NCI-H1105 treated with DMSO at 0.1 percent for 48 hours (cell line): ENCODE measurements around the gene MT1G.
"Not testable (repeated sequence)": the region's sequence is repeated elsewhere in the genome, so short reads cannot be mapped to it uniquely, and the experiment has no call there.

Experiments used
- DNase-seq: peaks from one replicate; lab custom pipeline; 2025; lab: John Stamatoyannopoulos, UW

MT1G gene

GRCh38 chr16:56665286-56666261, 2.3 kb downstream of the MT1G start:
- not testable (repeated sequence) for DNase-seq

GRCh38 chr16:56664506-56664905, 3.4 kb downstream of the MT1G start:
- no peak for DNase-seq

GRCh38 chr16:56662357-56663354, 5.2 kb downstream of the MT1G start:
- no peak for DNase-seq

- no peak for DNase-seq
Measured at GRCh38 chr16:56658327-56658875, 9.5 kb downstream of the MT1G start.

DNA sequence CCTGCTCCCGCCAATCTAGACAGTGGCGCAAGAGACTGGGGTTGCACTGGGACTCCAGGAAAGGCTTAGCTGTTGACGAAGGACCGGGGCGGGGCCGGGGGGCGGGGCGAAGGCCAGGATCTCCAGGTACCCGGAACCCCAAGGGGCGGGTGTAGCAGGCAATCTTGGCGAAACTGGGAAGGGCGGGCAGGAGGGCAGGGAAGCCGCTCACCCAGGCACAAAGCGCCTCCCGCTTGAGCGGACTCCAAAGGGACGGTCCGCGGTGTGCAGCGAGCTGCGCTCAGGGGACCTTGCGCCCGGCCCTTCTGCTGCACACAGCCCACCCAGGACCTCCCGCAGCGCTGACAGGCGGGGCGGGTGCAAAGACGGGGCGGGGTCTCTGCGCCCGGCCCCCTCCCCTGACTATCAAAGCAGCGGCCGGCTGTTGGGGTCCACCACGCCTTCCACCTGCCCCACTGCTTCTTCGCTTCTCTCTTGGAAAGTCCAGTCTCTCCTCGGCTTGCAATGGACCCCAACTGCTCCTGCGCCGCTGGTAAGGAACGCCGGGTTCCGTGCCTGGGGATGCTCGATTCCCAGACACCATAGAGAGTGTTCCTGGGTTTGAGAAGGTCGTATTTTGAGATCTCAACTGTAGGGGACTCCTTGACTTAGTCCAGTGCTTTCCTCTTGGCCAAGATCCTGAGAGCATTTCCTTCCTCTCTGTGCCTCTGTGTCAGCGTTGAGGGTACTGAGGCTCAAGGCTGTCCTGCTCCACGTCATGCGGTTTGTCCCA, 10.1 kb downstream of the MT1G start, which contains the start of gene MT1F:
Gene MT1F (plus strand): TSS at position 405 of the 772 bp plus-strand sequence. CDS start 100 bp downstream, at position 505.
- peak; percentile 43 for DNase-seq

DNA sequence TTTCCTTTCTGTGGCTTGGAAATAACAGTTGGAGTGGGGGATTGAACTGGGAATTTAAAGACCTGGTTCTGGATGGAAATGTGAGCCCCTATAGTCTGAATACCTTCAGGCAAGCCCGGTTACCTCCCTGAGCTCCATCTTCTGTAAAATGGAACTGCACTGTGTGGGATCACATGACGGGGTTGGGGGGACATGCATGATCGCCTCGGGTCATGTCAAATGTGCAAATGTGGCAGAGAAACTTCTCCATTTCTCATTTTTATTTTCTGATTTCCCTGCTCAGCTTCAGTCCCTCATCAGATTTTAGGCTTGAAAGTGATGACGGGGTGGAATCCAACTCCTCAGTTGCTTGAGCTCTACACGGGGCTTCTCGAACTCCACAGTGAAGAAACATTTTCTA, 14.6 kb downstream of the MT1G start:
- DNase-seq = no peak

GRCh38 chr16:56652600-56652999, 15.3 kb downstream of the MT1G start:
- DNase-seq = no peak

- DNase-seq = no peak
Measured at GRCh38 chr16:56651586-56651985, 16.3 kb downstream of the MT1G start, which contains the start of gene MT1B. Gene MT1B (plus strand): TSS chr16:56651886. CDS start chr16:56651954, 68 bp downstream.

GRCh38 chr16:56649820-56650219, 18.0 kb downstream of the MT1G start:
- no peak for DNase-seq

DNA sequence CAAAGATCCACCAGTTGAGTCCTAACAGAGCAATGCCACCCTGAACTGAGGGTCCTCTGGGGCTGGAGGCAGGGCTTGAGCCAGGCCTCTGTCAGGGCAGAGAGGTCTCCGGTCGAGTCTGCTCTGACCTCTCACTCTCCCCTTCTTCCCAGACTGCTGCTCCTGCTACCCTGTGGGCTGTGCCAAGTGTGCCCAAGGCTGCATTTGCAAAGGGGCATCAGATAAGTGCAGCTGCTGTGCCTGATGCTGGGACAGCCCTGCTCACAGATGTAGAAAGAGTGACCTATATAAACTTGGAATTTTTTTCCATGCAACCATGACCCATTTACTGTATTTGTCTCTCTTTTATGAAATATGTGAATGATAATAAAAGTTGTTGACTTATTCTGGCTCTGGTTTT, 18.6 kb downstream of the MT1G start:
- no peak for DNase-seq

GRCh38 chr16:56647641-56648431, 20.0 kb downstream of the MT1G start:
- no peak for DNase-seq

GRCh38 chr16:56645838-56646237, 22.0 kb downstream of the MT1G start:
- no peak for DNase-seq

DNA sequence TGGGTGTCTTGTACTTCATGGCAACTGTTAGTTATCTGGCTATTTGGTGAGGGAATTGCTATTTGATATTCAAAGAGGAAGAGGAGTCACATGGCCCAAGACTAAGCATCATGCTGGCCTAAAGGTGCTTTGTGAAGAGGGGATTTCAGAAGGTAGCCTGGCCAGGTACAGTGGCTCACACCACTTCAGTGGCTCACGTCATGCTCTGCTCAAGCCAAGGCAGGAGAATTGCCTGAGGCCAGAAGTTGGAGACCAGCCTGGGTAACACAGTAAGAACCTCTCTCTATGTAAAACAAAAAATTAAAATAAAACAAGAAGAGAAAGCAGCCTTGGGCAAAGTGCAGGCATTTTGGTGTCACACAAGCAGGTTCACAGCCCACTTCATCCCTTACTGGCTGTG, 22.6 kb downstream of the MT1G start:
- DNase-seq = no peak

- DNase-seq = no peak
Measured at GRCh38 chr16:56643833-56644232, 24.0 kb downstream of the MT1G start.

DNA sequence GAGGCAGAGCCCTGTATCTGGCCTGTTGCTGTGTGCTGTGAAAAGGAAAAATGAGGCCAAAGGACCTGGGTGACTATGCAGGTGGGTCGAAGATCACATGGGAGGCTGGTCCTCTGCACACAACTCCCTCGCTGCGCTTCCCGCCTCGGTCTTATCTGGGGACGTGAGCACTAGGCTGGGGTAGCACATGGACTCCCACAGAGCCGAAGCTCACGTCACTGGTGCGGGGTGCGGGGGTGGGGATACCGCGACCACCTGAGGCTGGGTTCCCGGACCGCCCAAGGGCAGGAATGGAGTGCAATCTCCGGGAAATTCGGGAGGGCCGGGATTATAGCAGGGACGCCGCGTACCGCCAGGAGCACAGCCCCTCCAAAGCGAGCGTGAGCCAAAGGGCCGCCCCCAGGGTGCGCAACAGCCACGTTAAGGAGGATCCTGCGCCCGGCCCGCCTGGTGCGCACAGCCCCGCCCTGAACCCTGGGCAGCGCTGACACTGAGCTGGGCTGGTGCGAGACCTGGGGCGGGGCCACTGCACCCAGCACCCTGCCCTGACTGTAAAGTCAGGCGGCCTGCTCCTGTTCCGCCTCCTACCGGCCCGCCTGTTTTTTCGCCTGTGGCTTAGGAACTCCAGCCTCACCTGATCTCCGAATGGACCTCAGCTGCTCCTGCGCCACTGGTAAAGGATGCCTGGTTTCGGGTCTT, 24.6 kb downstream of the MT1G start:
- DNase-seq = no peak

DNA sequence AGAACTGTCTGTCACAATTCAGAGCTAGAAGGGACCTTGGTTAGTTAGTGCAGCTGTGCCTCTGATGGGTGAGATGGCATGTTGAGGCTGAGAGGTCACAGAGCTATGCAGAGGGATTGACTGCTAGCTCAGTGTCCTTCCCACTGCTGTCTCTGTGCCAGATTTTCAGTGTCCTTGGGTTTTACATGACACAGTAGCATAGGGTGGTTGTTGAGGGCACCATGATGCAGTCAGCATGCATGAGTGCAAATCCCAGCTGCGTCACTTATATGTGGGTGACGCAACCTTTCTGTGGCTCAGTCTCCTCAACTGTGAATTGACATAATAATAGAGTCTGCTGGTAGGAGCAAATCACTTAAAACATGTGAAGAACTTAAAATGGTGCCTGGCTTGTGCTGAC, 26.7 kb downstream of the MT1G start:
- no peak for DNase-seq

- DNase-seq = no peak
Measured at GRCh38 chr16:56640076-56640475, 27.8 kb downstream of the MT1G start.

DNA sequence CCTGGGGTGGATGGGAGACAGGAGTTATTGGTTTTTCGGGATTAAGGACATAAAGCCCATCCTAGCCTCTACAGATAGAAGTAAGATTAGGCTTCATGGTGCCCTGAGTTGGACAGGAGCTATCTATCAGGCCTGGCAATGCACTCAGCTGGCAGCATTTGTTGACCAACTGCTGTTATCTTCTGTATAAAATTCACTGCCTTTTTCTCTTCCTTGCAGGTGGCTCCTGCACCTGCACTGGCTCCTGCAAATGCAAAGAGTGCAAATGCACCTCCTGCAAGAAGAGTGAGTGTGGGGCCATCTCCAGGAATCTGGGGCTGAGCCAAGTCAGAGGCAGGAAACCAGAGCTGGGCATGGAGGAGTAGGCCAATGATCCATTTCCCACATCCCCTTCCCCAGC, 28.8 kb downstream of the MT1G start:
- no peak for DNase-seq

DNA sequence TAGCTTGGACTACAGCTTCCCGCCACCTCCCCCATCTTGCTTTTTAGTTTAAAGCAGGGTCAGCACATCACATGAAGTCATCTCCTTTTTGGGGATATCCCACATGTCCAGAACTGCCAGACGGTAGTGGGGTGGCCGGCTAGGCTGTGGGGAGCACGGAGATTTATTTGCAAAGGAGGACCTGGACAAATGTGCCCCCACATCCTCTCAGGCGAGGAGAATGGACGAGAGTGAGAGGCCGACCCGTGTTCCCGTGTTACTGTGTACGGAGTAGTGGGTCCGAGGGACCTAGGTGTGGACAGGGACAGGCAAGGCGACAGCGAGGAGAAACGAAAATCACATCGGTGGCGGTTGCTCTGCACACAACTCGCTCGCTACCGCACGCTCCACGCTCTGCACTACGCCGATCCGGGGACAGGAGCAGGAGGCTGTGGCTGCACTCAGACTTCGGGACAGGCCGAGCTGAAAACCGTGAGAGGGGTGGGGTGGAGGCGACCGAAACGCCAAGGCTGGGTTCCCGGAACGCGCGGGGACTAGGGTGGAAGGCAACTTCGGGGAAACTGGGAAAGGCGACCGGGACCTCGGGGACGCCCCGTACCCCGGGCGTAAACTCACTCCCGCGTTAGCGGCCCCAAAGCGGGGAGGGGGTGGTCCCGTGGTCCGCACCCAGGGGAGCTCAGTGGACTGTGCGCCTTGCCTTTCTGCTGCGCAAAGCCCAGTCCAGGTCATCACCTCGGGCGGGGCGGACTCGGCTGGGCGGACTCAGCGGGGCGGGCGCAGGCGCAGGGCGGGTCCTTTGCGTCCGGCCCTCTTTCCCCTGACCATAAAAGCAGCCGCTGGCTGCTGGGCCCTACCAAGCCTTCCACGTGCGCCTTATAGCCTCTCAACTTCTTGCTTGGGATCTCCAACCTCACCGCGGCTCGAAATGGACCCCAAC, 29.8 kb downstream of the MT1G start, which contains the start of gene MT1A:
Gene MT1A (plus strand): TSS at position 853 of the 937 bp plus-strand sequence. CDS start 73 bp downstream, at position 926.
- DNase-seq = no peak
